SH-SY5Y (cell line): Measurements from ENCODE around the gene KLHDC4.

ENCODE experiments used
- GATA2 ChIP-seq: IDR thresholded peaks from 2 replicates; pipeline ENCODE4 v1.6.1; 2011; ENCODE audit warnings: mild to moderate bottlenecking, low read depth, low read length
- GATA3 ChIP-seq: IDR thresholded peaks from 2 replicates; pipeline ENCODE4 v1.6.1; 2011; ENCODE audit warnings: low read depth, mild to moderate bottlenecking, low read length, moderate library complexity

DNA sequence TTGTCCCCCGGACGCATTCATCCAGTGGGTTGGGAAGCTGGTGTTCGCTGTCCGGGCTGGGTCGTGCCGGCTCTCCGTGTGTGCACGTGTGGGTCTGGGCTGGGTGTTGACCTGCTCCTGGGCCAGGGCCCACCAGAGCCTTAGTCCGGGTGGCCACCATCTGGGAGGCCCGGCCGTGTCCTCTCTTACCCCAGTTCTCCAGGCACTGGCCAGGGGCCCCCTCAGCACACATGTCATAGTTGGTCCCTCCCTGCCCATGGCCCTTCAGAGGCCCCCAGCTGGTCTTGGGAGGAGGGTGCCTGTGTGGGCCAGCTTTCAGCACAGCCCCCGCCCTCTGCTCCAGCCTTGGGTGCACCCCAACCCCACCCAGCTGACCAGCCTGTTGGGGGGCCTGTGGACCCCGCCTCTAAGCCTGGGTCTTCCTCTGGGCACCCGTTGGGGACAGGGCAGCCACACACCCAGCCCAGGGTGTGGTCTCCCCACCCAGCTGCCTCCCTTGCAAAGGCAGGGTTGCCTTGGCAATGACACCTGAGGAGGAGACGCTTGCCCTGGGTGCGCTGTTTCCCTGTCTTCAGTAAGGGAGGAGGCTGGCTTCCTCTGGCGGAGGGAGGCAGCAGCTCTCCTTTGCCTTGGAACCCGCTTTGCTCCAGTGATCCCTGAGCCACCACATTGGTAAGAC is 86.1 kb downstream of the KLHDC4 start:
- TF ChIP-seq GATA2 = no peak
- no peak for TF ChIP-seq GATA3
